Measurements from ENCODE around the gene B4GALNT4. TPM values are rescaled to one million over a fixed set of nuclear protein-coding genes. Genes with fewer than 3 reads are reported as not detected.
"Not testable (repeated sequence)": the region's sequence is repeated elsewhere in the genome, so short reads cannot be mapped to it uniquely, and the experiment has no call there.

B4GALNT4 gene, protein sequence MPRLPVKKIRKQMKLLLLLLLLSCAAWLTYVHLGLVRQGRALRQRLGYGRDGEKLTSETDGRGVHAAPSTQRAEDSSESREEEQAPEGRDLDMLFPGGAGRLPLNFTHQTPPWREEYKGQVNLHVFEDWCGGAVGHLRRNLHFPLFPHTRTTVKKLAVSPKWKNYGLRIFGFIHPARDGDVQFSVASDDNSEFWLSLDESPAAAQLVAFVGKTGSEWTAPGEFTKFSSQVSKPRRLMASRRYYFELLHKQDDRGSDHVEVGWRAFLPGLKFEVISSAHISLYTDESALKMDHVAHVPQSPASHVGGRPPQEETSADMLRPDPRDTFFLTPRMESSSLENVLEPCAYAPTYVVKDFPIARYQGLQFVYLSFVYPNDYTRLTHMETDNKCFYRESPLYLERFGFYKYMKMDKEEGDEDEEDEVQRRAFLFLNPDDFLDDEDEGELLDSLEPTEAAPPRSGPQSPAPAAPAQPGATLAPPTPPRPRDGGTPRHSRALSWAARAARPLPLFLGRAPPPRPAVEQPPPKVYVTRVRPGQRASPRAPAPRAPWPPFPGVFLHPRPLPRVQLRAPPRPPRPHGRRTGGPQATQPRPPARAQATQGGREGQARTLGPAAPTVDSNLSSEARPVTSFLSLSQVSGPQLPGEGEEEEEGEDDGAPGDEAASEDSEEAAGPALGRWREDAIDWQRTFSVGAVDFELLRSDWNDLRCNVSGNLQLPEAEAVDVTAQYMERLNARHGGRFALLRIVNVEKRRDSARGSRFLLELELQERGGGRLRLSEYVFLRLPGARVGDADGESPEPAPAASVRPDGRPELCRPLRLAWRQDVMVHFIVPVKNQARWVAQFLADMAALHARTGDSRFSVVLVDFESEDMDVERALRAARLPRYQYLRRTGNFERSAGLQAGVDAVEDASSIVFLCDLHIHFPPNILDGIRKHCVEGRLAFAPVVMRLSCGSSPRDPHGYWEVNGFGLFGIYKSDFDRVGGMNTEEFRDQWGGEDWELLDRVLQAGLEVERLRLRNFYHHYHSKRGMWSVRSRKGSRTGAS
- 3.4 TPM for total RNA-seq

GRCh38 chr11:369336-370018, at the start of gene B4GALNT4:
TSS of gene B4GALNT4 (plus strand) at chr11:369499. CDS start at chr11:369804, 305 bp downstream.
- no peak for DNase-seq (ENCODE audit: low spot score)

GRCh38 chr11:319888-320273, 49.4 kb upstream of the B4GALNT4 start:
- DNase-seq (ENCODE audit: low spot score), result not testable (repeated sequence)

DNA sequence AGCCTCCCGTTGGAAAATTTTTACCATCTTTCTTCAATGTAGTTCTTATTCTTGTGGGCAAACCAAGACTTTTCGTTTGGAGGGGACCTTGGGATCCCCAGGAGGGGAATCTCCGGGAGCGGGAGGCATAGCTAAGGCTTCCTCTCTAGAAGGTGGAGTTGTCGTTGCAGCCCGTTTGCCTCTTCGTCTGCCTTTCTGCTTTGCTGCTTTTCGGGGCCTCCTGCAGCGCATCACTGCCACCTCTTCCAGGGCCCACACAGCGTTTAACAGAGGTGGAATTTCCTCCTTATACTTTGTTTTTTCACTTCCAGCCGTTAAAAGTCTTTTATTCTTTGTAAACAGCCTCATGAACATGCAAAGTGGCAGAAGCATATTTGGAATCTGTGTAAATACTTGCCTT, 45.1 kb upstream of the B4GALNT4 start:
- DNase-seq (ENCODE audit: low spot score), result no peak

GRCh38 chr11:324593-325517, 44.4 kb upstream of the B4GALNT4 start:
- not testable (repeated sequence) for DNase-seq (ENCODE audit: low spot score)

DNA sequence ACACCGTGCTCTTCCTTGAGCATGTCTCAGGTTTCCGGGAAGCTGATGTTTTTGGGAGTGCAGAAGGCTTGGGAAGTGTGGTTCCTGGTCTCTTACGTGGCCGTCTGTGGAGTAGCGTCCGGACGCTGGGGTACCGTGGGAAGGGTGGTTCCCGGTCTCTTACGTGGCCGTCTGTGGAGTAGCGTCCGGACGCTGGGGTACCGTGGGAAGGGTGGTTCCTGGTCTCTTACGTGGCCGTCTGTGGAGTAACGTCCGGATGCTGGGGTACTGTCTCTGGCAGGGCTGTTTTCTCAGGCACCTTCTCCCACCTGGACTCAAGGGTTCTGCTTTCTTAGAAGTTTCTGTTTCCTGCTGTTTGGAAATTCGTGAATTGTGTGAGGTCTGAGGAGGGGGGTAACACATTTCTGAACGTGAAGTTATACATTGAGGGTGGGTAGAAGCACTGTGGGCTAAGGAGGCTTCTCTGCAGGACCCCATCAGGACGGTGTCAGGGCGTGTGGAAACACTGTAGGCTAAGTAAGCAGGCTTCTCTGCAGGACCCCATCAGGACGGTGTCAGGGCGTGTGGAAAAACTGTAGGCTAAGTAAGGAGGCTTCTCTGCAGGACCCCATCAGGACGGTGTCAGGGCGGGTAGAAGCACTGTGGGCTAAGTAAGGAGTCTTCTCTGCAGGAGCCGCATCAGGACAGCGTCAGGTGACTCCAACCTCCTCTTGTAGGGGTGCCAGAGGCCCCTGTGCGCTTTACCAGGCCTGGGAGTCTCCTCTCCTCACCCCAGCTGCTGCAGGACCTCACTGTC, 43.3 kb upstream of the B4GALNT4 start:
- DNase-seq (ENCODE audit: low spot score), result no peak

GRCh38 chr11:326592-326841, 42.8 kb upstream of the B4GALNT4 start:
- DNase-seq (ENCODE audit: low spot score), result no peak

GRCh38 chr11:326842-327580, 42.3 kb upstream of the B4GALNT4 start:
- peak; percentile 87 for DNase-seq (ENCODE audit: low spot score)

DNA sequence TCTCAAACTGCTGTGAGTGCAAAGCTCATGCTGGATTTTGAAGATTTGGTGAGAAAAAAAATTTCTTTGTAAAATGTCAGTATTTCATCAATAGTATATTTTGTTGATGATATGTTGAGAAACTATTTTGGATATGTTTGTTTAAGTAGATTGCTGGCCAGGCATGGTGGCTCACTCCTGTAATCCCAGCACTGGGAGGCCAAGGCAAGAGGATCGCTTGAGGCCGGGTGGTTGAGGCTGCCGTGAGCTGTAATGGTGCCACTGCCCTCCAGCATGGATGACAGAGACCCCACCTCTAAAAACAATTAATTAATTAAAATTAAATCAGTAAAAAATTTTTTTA, 41.7 kb upstream of the B4GALNT4 start:
- no peak for DNase-seq (ENCODE audit: low spot score)

- DNase-seq (ENCODE audit: low spot score), result no peak
These were observed 41.3 kb upstream of the B4GALNT4 start for GRCh38 chr11:328012-328411.

DNA sequence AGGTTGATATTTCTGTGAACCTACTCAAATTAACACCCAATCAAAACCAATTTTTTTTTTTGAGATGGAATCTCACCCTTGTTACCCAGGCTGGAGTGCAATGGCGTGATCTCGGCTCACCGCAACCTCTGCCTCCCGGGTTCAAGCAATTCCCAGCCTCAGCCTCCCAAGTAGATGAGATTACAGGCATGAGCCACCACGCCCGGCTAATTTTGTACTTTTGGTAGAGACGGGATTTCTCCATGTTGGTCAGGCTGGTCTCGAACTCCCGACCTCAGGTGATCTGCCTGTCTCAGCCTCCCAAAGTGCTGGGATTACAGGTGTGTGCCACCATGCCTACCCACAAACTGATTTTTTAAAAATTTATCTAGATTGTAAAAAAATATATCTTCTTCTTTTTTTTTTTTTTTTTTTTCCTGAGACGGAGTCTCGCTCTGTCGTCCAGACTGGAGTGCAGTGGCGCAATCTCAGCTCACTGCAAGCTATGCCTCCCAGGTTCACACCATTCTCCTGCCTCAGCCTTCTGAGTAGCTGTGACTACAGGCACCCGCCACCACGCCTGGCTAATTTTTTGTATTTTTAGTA, 40.7 kb upstream of the B4GALNT4 start:
- DNase-seq (ENCODE audit: low spot score), result not testable (repeated sequence)

DNA sequence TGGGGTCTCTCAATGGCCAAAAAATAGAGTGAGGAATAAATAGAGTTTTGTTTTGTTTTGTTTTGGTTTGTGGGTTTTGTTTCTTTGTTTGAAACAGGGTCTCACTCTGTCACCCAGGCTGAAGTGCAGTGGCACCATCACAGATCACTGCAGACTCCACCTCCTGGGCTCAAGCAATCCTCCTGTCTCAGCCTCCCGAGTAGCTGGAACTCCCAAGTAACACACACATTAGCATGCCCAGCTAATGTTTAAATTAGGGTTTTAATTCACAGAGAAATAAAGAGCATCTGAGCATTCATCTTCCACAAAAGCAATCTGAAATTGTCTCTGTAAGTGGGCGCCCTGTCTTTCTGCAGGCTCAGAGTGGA, 39.4 kb upstream of the B4GALNT4 start:
- DNase-seq (ENCODE audit: low spot score), result no peak

GRCh38 chr11:330307-330693, 39.0 kb upstream of the B4GALNT4 start:
- DNase-seq (ENCODE audit: low spot score), result no peak

GRCh38 chr11:330694-331357, 38.5 kb upstream of the B4GALNT4 start:
- no peak for DNase-seq (ENCODE audit: low spot score)

DNA sequence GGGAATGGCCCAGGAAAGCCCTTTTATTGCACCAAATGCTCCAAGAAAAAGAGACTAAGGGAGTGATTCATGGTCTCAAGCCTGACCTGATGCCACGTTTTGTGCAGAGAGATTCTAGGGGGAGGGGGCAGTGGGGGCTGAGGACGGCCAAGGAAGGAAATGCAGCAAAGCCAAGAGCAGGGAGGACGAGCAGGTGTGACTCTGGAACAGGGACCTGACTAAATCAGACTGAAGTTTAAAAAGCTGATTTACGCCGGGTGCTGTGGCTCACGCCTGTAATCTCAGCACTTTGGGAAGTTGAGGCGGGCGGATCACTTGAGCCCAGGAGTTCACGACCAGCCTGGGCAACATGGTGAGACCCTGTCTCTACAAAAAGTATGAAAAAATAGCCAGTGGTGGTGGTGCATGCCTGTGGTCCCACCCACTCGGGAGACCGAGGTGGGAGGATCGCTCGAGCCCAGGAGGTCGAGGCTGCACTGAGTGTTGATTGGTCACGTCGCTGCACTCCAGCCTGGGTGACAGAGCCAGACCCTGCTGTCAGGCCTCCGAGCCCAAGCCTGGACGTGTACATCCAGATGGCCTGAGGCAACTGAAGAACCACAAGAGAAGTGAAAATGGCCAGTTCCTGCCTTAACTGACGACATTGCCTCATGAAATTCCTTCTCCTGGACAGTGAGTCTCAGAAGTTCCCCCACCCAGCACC, 37.8 kb upstream of the B4GALNT4 start:
- DNase-seq (ENCODE audit: low spot score), result no peak

GRCh38 chr11:332651-333480, 36.4 kb upstream of the B4GALNT4 start:
- no peak for DNase-seq (ENCODE audit: low spot score)

DNA sequence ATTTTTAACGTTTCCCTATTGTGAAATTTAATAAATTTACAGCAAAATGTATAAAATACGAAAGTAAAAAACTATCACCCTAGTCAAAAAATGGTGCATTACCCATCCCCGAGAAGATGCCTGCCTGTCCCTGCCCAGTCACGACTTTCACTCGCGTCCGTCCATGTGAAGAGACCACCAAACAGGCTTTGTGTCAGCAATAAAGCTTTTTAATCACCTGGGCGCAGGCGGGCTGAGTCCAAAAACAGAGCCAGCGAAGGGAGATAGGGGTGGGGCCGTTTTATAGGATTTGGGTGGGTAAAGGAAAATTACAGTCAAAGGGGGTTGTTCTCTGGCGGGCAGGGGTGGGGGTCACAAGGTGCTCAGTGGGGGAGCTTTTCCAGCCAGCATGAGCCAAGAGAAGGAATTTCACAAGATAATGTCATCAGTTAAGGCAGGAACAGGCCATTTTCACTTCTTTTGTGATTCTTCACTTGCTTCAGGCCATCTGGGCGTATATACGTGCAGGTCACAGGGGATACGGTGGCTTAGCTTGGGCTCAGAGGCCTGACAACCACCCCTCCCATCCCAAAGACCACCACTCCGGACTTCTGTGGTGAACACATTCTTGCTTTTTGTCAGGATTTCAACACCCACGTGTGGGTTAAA, 35.6 kb upstream of the B4GALNT4 start:
- DNase-seq (ENCODE audit: low spot score), result not testable (repeated sequence)

All from mucosa of gallbladder (tissue), 1 donor.